ENCODE measurements around the gene SLC22A31. TPM values are rescaled to one million over a fixed set of nuclear protein-coding genes. Genes with fewer than 3 reads are reported as not detected.

Gene SLC22A31
- total and polyA plus RNA-seq, 9 of the 15 experiments (the other 6 are each of a cell fraction or from before 2014, with no cell fraction given) = 0.29 to 2.2 (median 0.47) TPM; not detected in 3

GRCh38 chr16:89207993-89208392 is 7.7 kb upstream of the SLC22A31 start:
- CTCF ChIA-PET (ENCODE audit: low intra/inter-chr PET ratio) = no interaction called here
- peaks cover 23 to 27% of the 10 kb centered on the region in 2 experiments; a peak in 4 of 5 replicates for H3K27me3 ChIP-seq (ENCODE audit: control insufficient read depth in 2 of 2, insufficient read depth in 2 of 2, low read length in 2 of 2)
- peaks cover 0 to 4% of the 10 kb centered on the region in 2 experiments; a peak in 2 of 5 replicates for H3K4me1 ChIP-seq (replicated peaks in 1 of 2; ENCODE audit: control insufficient read depth in 2 of 2, insufficient read depth in 2 of 2, low read length in 2 of 2)
- H2AFZ ChIP-seq (ENCODE audit: low read depth, low read length) = no peak overlapping the region
- POLR2A ChIA-PET = no interaction called here
- H3K4me2 ChIP-seq (ENCODE audit: insufficient read depth, low read length) = no peak overlapping the region
- ATAC-seq = no peak
- intact Hi-C loops (cut with micrococcal nuclease) (no loop called here), in situ Hi-C loops (cut with MboI) (no loop called here)
- no TSS peak for BruUV-seq (replicated peaks)
- peaks cover 2% of the 10 kb centered on the region; the same call in 1 of the 2 replicates for H3K9me3 ChIP-seq (replicated peaks; ENCODE audit: control insufficient read depth, insufficient read depth, low read depth, low read length)
- H3K36me3 ChIP-seq (ENCODE audit: control insufficient read depth, insufficient read depth, low read length) = no peaks in the 10 kb centered on the region
- H3K9ac ChIP-seq (ENCODE audit: insufficient read depth in 1 of 2, low read depth in 2 of 2, low read length in 2 of 2) = no peak overlapping the region
- no peak for DNase-seq (ENCODE audit: extremely low read depth in 1 of 4, low spot score in 3 of 4)
- H4K20me1 ChIP-seq (replicated peaks; ENCODE audit: control insufficient read depth, insufficient read depth, low read length) = no peaks in the 10 kb centered on the region; the same call in 1 of the 2 replicates
- no peak overlapping the region for H3K27ac ChIP-seq (ENCODE audit: extremely low read depth, low read depth, low read length)
- no peaks in the 10 kb centered on the region for H3K79me2 ChIP-seq (ENCODE audit: control insufficient read depth, insufficient read depth, low read length)
- TF ChIP-seq NCOA1 (IDR thresholded peaks at IDR 0.05; ENCODE audit: low read depth) (no peak), C11orf30 (IDR thresholded peaks at IDR 0.05; ENCODE audit: low read depth) (peak; percentile 37; the same call in 1 of the 2 replicates), NELFE (IDR thresholded peaks at IDR 0.05; ENCODE audit: insufficient read depth, insufficient read length) (no peak), ZBTB26 (CRISPR knock-in tag; IDR thresholded peaks at IDR 0.05) (no peak), ZNF316 (IDR thresholded peaks at IDR 0.05) (peak; percentile 78), SP2 (IDR thresholded peaks at IDR 0.05; ENCODE audit: extremely low read depth, low read depth, low read length, poor library complexity, severe bottlenecking) (no peak), ZEB2 (IDR thresholded peaks at IDR 0.05) (no peak), ARID4B (CRISPR knock-in tag; IDR thresholded peaks at IDR 0.05) (no peak)
- H3K9me1 ChIP-seq (ENCODE audit: control insufficient read depth, insufficient read depth, low read length) = no peaks in the 10 kb centered on the region
- no peak overlapping the region for H3K4me3 ChIP-seq
- WGBS (ENCODE audit: insufficient coverage, low coverage, missing lambda C conversion rate) = 63% methylated on average over 4 of the region's 4 CpGs
- FAIRE-seq = no peak
